Fibroblast of peridontal ligament (primary cell): ENCODE results near the gene VAT1.
A peak's percentile ranks its signal among the peaks of the same experiment; 100 is the strongest.
"Not testable (repeated sequence)": the region's sequence is repeated elsewhere in the genome, so short reads cannot be mapped to it uniquely, and the experiment has no call there.

ENCODE experiments used
- DNase-seq: peaks from one replicate; pipeline ENCODE4 v3.0.0-alpha.2; 2010; ENCODE audit errors: extremely low read depth

VAT1 gene

GRCh38 chr17:43021741-43022512 is at the start of gene VAT1:
Gene VAT1, minus strand, starts transcription at chr17:43022385. Its CDS starts 63 bp downstream, at chr17:43022322.
- DNase-seq: peak; percentile 64

GRCh38 chr17:43070872-43071271 is 48.7 kb upstream of the VAT1 start:
- no peak for DNase-seq

- DNase-seq: no peak
Observed at GRCh38 chr17:43070257-43070656, 48.1 kb upstream of the VAT1 start.

- DNase-seq: no peak
Observed at GRCh38 chr17:43069368-43069898, 47.2 kb upstream of the VAT1 start.

GRCh38 chr17:43068570-43069367 is 46.6 kb upstream of the VAT1 start:
- DNase-seq: no peak

GRCh38 chr17:43062984-43063638 is 40.9 kb upstream of the VAT1 start:
- no peak for DNase-seq

GRCh38 chr17:43056051-43056450 is 33.9 kb upstream of the VAT1 start:
- no peak for DNase-seq

GRCh38 chr17:43053008-43053407 is 30.8 kb upstream of the VAT1 start:
- DNase-seq: not testable (repeated sequence)

GRCh38 chr17:43051969-43052368 is 29.8 kb upstream of the VAT1 start:
- DNase-seq: no peak

- no peak for DNase-seq
Observed at GRCh38 chr17:43044024-43044423, 21.8 kb upstream of the VAT1 start.

GRCh38 chr17:43043307-43043706 is 21.1 kb upstream of the VAT1 start:
- peak; percentile 16 for DNase-seq

- DNase-seq: no peak
Observed at GRCh38 chr17:43042025-43042628, 19.9 kb upstream of the VAT1 start.

GRCh38 chr17:43040655-43041054 is 18.5 kb upstream of the VAT1 start:
- no peak for DNase-seq

- DNase-seq: no peak
Observed at GRCh38 chr17:43039646-43040045, 17.5 kb upstream of the VAT1 start.

- no peak for DNase-seq
Observed at GRCh38 chr17:43034894-43035293, 12.7 kb upstream of the VAT1 start.

GRCh38 chr17:43033948-43034881 is 12.0 kb upstream of the VAT1 start:
- no peak for DNase-seq

- no peak for DNase-seq
Observed at GRCh38 chr17:43031666-43032065, 9.5 kb upstream of the VAT1 start.

GRCh38 chr17:43030137-43030767 is 8.1 kb upstream of the VAT1 start:
- no peak for DNase-seq

- DNase-seq: no peak
Observed at GRCh38 chr17:43028221-43028861, 6.2 kb upstream of the VAT1 start.
